NB4 (cell line): ENCODE data around the gene GALNT9.

Experiments used
- DNase-seq: peaks from one replicate; pipeline ENCODE4 v3.0.0; 2010; ENCODE audit warnings: low read depth
- H3K4me3 ChIP-seq: one replicate; pipeline ENCODE4 v1.5.1; 2011; ENCODE audit warnings: mild to moderate bottlenecking, low read depth, low read length, moderate library complexity
- MYC ChIP-seq: IDR thresholded peaks from 2 replicates; pipeline ENCODE4 v1.6.1; 2011; ENCODE audit warnings: low read depth, low read length
- POLR2A ChIP-seq: IDR thresholded peaks from 2 replicates; pipeline ENCODE4 v1.6.1; 2011; ENCODE audit warnings: mild to moderate bottlenecking; ENCODE audit not compliant: insufficient read length; ENCODE audit errors: extremely low read depth
- TF ChIP-seq, protein P1 (sequence below): IDR thresholded peaks from 2 replicates; pipeline ENCODE4 v1.6.1; 2011; ENCODE audit warnings: low read depth, low read length
- TF ChIP-seq, protein P2 (sequence below): IDR thresholded peaks from one replicate; pipeline ENCODE4 v1.5.1; 2012; ENCODE audit warnings: low read depth, low read length

The GALNT9 gene

DNA sequence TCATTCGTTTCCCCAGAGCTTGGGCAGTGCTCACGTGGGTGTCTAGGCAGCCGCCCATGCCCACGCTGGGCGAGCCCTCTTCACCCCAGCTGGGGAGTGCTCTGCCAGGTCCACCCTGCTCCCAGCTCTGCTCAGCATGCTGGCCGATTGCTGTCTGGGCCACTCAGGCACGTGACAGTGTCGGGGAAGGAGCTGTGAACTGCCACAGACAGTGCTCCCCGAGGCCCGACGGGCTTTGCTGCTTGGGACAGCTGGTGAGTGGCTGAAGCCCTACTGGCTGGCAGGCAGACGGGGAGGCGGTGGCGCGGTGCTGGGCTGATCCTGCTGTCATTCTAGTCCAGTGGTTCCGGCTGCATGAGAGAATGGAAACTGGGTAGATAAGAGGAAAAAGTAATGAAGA is 169.4 kb downstream of the GALNT9 start:
- TF ChIP-seq, protein P1, sequence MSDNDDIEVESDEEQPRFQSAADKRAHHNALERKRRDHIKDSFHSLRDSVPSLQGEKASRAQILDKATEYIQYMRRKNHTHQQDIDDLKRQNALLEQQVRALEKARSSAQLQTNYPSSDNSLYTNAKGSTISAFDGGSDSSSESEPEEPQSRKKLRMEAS = no peak
- TF ChIP-seq POLR2A (no peak), MYC (no peak)
- TF ChIP-seq, protein P2, sequence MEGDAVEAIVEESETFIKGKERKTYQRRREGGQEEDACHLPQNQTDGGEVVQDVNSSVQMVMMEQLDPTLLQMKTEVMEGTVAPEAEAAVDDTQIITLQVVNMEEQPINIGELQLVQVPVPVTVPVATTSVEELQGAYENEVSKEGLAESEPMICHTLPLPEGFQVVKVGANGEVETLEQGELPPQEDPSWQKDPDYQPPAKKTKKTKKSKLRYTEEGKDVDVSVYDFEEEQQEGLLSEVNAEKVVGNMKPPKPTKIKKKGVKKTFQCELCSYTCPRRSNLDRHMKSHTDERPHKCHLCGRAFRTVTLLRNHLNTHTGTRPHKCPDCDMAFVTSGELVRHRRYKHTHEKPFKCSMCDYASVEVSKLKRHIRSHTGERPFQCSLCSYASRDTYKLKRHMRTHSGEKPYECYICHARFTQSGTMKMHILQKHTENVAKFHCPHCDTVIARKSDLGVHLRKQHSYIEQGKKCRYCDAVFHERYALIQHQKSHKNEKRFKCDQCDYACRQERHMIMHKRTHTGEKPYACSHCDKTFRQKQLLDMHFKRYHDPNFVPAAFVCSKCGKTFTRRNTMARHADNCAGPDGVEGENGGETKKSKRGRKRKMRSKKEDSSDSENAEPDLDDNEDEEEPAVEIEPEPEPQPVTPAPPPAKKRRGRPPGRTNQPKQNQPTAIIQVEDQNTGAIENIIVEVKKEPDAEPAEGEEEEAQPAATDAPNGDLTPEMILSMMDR = no peak
- no peak for DNase-seq
- H3K4me3 ChIP-seq = no peak overlapping the region

DNA sequence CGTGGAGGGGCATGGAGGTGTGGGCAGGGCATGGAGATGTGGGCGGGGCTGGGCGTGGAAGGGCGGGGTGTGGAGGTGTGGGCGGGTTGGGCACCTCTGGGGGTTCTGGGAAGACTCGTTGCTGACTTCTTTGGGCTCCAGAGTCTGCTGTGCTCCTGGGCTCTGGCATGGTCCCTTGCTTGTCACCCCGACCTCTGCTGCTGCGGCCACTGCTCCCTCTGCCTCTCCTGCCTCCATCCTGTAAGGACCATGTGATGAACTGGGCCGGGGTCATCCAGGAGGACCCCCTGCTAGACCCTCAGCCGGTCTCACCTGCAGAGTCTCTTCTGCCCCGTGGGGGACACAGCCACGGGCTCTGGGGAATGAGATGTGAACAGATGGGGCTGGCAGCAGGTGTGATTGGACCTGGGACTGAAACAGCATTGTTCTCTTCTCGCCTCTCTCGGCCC is 169.8 kb downstream of the GALNT9 start:
- H3K4me3 ChIP-seq = no peak overlapping the region
- DNase-seq = no peak
- TF ChIP-seq, protein P2 = no peak
- TF ChIP-seq POLR2A = no peak
- TF ChIP-seq, protein P1 = no peak
- no peak for TF ChIP-seq MYC

DNA sequence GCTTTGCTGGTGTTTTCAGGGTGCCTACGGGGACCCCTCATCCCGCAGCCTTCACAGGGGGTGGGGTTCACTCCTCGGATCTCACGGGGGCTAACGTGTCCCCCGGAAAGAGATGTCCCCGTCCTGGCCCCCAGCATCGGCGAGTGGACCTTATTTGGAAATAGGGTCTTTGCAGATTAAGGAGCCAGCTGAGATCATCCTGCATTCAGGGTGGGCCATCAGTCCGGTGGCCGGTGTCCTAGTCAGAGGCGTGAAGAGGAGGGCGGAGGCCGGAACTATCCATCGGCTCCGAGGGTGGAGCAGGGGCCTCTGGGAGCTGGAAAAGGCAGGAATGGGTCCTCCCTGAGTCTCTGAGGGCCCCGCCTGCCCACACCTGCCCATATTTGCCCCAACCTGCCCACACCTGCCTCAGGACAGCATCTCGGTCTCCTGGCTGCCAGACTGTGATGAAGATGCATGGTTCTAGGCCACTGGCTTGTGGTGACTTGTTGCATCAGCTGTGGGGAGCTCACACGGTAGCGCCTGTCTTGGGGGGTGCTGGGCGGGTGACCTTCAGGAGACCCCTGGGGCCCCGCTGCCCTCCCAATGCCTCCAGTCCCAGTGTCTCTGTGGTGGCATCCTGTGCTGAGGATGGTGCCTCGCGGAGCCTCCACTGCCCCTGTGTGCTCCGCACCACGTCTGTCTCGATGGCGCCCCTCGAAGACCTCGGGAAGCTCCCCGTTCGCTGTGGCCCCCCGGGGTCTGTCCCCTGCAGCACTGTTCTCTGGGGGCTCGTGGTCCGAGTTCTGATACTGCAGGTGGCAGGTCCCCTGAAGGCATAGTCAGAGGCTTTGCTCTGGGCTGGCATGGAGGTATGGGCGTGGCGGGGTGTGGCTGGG is 170.5 kb downstream of the GALNT9 start:
- TF ChIP-seq POLR2A (no peak), MYC (no peak)
- TF ChIP-seq, protein P2 = no peak
- TF ChIP-seq, protein P1 = no peak
- no peak for DNase-seq
- H3K4me3 ChIP-seq = no peak overlapping the region

DNA sequence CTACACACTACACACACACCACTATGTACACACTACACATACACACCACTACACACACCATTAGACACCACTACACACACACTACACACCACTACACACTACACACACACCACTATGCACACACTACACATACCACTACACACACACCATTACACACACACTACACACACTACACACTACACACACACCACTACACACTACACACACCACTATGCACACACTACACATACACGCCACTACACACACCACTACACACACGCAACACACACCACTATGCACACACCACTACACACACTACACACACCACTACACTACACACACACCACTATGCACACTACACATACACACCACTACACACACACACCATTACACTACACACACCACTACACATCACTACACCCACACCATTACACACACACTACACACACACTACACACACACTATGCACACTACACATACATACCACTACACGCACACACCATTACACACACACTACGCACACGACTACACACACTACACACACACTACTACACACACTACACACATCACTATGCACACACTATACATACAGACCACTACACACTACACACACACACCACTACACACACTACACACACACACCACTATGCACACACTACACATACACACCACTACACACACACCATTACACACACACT is 171.5 kb downstream of the GALNT9 start:
- no peak for DNase-seq
- TF ChIP-seq, protein P1 = no peak
- TF ChIP-seq MYC (no peak), POLR2A (no peak)
- TF ChIP-seq, protein P2 = no peak
- H3K4me3 ChIP-seq = no peak overlapping the region

DNA sequence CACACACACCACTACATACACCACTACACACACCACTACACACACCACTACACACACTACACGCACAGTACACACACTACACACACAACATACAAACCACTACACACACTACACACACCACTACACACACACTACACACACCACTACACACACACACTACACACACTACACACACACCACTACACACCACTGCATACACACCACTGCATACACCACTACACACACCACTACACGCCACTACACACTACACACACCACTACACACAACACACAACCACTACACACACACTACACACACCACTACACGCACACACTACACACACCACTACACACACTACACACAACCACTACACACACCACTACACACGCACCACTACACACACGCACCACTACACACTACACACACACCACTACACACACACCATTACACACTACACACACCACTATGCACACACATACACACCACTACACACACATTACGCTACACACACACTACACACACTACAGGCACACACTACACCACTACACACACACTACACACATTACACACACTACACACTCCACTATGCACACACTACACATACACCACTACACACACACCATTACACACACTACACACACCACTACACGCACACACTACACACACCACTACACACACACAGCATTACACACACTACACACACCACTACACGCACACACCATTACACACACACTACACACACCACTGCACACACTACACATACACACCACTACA is 172.6 kb downstream of the GALNT9 start:
- no peak overlapping the region for H3K4me3 ChIP-seq
- DNase-seq = no peak
- TF ChIP-seq MYC = no peak
- no peak for TF ChIP-seq POLR2A
